Esophagus muscularis mucosa (tissue), 4 donors: ENCODE results near the gene ARHGAP24. TPM values are rescaled to one million over a fixed set of nuclear protein-coding genes. Genes with fewer than 3 reads are reported as not detected.
"Not testable (repeated sequence)": the region's sequence is repeated elsewhere in the genome, so short reads cannot be mapped to it uniquely, and the experiment has no call there.

Experiments used
- DNase-seq: peaks from one replicate; pipeline ENCODE4 v3.0.0-alpha.2; 2017; ENCODE audit errors: extremely low spot score
- H3K27ac ChIP-seq, 4 donors: fragments of 200-600 bp; sonication (generic); replicated peaks in 1 of 4; 1 replicate in 3 of 4; 2 replicates in 1 of 4; pipeline ENCODE4 v1.5.1; 2016 to 2019; ENCODE audit warnings: mild to moderate bottlenecking in 1 of 4
- H3K27me3 ChIP-seq, 4 donors: fragments of 200-600 bp; sonication (generic); one replicate each; pipeline versions ENCODE4 v1.5.1 to v1.6.0; 2016 to 2019
- H3K36me3 ChIP-seq, 4 donors: fragments of 200-600 bp; sonication (generic); one replicate each; pipeline ENCODE4 v1.5.1; 2016 to 2019
- H3K4me1 ChIP-seq, 4 donors: fragments of 200-600 bp; sonication (generic); one replicate each; pipeline ENCODE4 v1.5.1; 2016 to 2019
- H3K4me3 ChIP-seq, 4 donors: fragments of 200-600 bp; sonication (generic); 1 replicate in 2 of 4; 2 replicates in 2 of 4; pipeline ENCODE4 v1.5.1; 2016 to 2019; ENCODE audit warnings: mild to moderate bottlenecking in 4 of 4, moderate library complexity in 1 of 4
- H3K9me3 ChIP-seq, 4 donors: fragments of 200-600 bp; sonication (generic); 1 replicate in 3 of 4; 2 replicates in 1 of 4; pipeline ENCODE4 v1.5.1; 2016 to 2019
- CTCF ChIP-seq, 3 experiments: fragments of 200-600 bp in 2 of 3; fragments of 450-650 bp in 1 of 3; sonication (generic) in 2 of 3; IDR thresholded peaks; one replicate each; pipeline ENCODE4 v1.5.1; 2017 to 2019; ENCODE audit warnings: antibody characterized with exemption in 3 of 3, mild to moderate bottlenecking in 2 of 3, moderate library complexity in 1 of 3
- EP300 ChIP-seq: sonication (generic); formaldehyde crosslinking; IDR thresholded peaks from one replicate; pipeline ENCODE4 v1.6.1; 2017; ENCODE audit warnings: antibody characterized with exemption
- POLR2A ChIP-seq: fragments of 450-650 bp; IDR thresholded peaks from one replicate; pipeline ENCODE4 v1.6.1; 2017; ENCODE audit warnings: antibody characterized with exemption, moderate library complexity, mild to moderate bottlenecking, low read depth
- POLR2AphosphoS5 ChIP-seq, 2 donors: sonication (generic); formaldehyde crosslinking; IDR thresholded peaks; one replicate each; pipeline ENCODE4 v1.6.1; 2017; ENCODE audit warnings: antibody characterized with exemption in 2 of 2
- WGBS: methylation state at CpG from one replicate; pipeline ENCODE4 v1.1.5; 2018; 5-methylcytosine and 5-hydroxymethylcytosine counted together
- intact Hi-C: fragments of 100-400 bp; cut with DNase I; formaldehyde crosslinking; loops from one replicate; pipeline ENCODE4 v1.15.1; 2023
- total RNA-seq, 4 donors: library from RNA; depleted of rRNA; stranded (reverse); fragments of >200 nt; gene quantifications; one replicate each; pipeline versions ENCODE4 v1.1.0 to v1.2.1, GENCODE V29; 2016

ARHGAP24 gene
- total RNA-seq, 4 donors from 2014 or later = 17.6 to 30.2 (median 23.6) TPM

GRCh38 chr4:85514783-85515182 lies 39.8 kb downstream of the ARHGAP24 start:
- no peak for DNase-seq
- Histone ChIP-seq H3K36me3 (no peaks in the 10 kb centered on the region), H3K9me3 (no peaks in the 10 kb centered on the region), H3K4me3 (peak overlapping the region in 1 of 4 donors; percentile 22), H3K4me1 (peaks cover 0 to 3% (median 0%) of the 10 kb centered on the region in 4 donors), H3K27me3 (no peaks in the 10 kb centered on the region), H3K27ac (no peak overlapping the region)
- intact Hi-C loops = no loop called here
- 89% methylated on average over 5 of the region's 5 CpGs for WGBS
- no peak for TF ChIP-seq EP300
- no peak for TF ChIP-seq POLR2AphosphoS5 (IDR thresholded peaks at IDR 0.05)
- no peak for TF ChIP-seq CTCF (IDR thresholded peaks at IDR 0.05)
- no peak for TF ChIP-seq POLR2A

- Histone ChIP-seq H3K9me3 (no peaks in the 10 kb centered on the region), H3K4me3 (no peak overlapping the region), H3K27ac (no peak overlapping the region), H3K36me3 (no peaks in the 10 kb centered on the region), H3K4me1 (peaks cover 0 to 3% (median 0%) of the 10 kb centered on the region in 4 donors), H3K27me3 (no peaks in the 10 kb centered on the region)
- TF ChIP-seq POLR2AphosphoS5 (IDR thresholded peaks at IDR 0.05) (no peak), POLR2A (no peak), CTCF (IDR thresholded peaks at IDR 0.05) (no peak), EP300 (no peak)
- intact Hi-C loops = no loop called here
- WGBS = 54% methylated on average over 1 of the region's 1 CpG
- no peak for DNase-seq
Measured at GRCh38 chr4:85515701-85516100, 40.8 kb downstream of the ARHGAP24 start.

GRCh38 chr4:85518526-85518925 lies 43.6 kb downstream of the ARHGAP24 start:
- DNase-seq, intact Hi-C loops, H3K4me1 ChIP-seq, H3K27ac ChIP-seq, H3K36me3 ChIP-seq, H3K4me3 ChIP-seq, H3K9me3 ChIP-seq, H3K27me3 ChIP-seq: not testable (repeated sequence)
- WGBS = 87% methylated on average over 3 of the region's 3 CpGs

- no peak overlapping the region for H3K27ac ChIP-seq
Measured at GRCh38 chr4:85520765-85521749, 46.1 kb downstream of the ARHGAP24 start.

GRCh38 chr4:85522277-85522676 lies 47.3 kb downstream of the ARHGAP24 start:
- Histone ChIP-seq H3K27me3 (no peaks in the 10 kb centered on the region), H3K36me3 (no peaks in the 10 kb centered on the region), H3K4me3 (no peak overlapping the region), H3K4me1 (no peaks in the 10 kb centered on the region), H3K27ac (no peak overlapping the region), H3K9me3 (no peaks in the 10 kb centered on the region)
- no peak for DNase-seq
- intact Hi-C loops = no loop called here
- TF ChIP-seq POLR2A (no peak), POLR2AphosphoS5 (IDR thresholded peaks at IDR 0.05) (no peak), CTCF (IDR thresholded peaks at IDR 0.05) (no peak), EP300 (no peak)

More at GRCh38 chr4:85520765-85521749, 46.1 kb downstream of the ARHGAP24 start:
- Histone ChIP-seq H3K4me3 (no peak overlapping the region), H3K9me3 (no peaks in the 10 kb centered on the region), H3K4me1 (no peaks in the 10 kb centered on the region), H3K27me3 (no peaks in the 10 kb centered on the region), H3K36me3 (no peaks in the 10 kb centered on the region)
- 67% methylated on average over 5 of the region's 5 CpGs for WGBS
- intact Hi-C loops = no loop called here
- no peak for DNase-seq
- no peak for TF ChIP-seq EP300
